ENCODE results near the gene C17orf100. TPM values are rescaled to one million over a fixed set of nuclear protein-coding genes. Genes with fewer than 3 reads are reported as not detected.

Gene C17orf100
- total RNA-seq, 1 donor from 2014 or later, result 3.2 TPM

GRCh38 chr17:6695051-6695450 lies 43.5 kb downstream of the C17orf100 start:
- H3K4me3 Mint-ChIP-seq (ENCODE audit: unreplicated experiment), result no peak overlapping the region
- no peaks in the 10 kb centered on the region for H3K36me3 Mint-ChIP-seq (ENCODE audit: unreplicated experiment)
- no peak overlapping the region for H3K27ac Mint-ChIP-seq (ENCODE audit: unreplicated experiment)
- no peaks in the 10 kb centered on the region for H3K9me3 Mint-ChIP-seq (ENCODE audit: unreplicated experiment)
- no peaks in the 10 kb centered on the region for H3K4me1 Mint-ChIP-seq (ENCODE audit: unreplicated experiment)
- DNase-seq (ENCODE audit: extremely low spot score, unreplicated experiment), result no peak
- no peak for TF ChIP-seq CTCF (IDR thresholded peaks at IDR 0.05)
- peaks cover 11% of the 10 kb centered on the region for H3K27me3 Mint-ChIP-seq (ENCODE audit: unreplicated experiment)

DNA sequence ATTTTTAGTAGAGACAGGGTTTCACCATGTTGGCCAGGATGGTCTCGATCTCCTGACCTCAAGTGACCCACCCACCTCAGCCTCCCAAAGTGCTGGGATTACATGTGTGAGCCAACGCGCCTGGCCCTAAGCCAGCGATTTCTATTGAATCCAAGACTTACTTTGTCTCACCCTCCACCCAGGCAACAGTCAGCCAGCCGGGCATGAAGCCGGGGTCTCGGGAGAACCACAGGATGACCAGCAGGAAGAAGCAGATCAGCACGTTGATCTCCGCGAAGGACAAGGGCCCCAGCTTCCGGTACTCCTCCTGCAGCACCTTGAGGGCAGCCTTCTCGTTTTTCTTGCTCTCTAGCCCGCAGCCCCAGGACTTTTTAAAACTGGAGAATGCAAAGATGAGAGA lies 44.0 kb downstream of the C17orf100 start:
- Mint-ChIP-seq H3K4me3 (ENCODE audit: unreplicated experiment) (no peak overlapping the region), H3K36me3 (ENCODE audit: unreplicated experiment) (no peaks in the 10 kb centered on the region), H3K9me3 (ENCODE audit: unreplicated experiment) (no peaks in the 10 kb centered on the region), H3K27me3 (ENCODE audit: unreplicated experiment) (peaks cover 12% of the 10 kb centered on the region), H3K4me1 (ENCODE audit: unreplicated experiment) (no peaks in the 10 kb centered on the region), H3K27ac (ENCODE audit: unreplicated experiment) (no peak overlapping the region)
- TF ChIP-seq CTCF (IDR thresholded peaks at IDR 0.05), result no peak
- DNase-seq (ENCODE audit: extremely low spot score, unreplicated experiment), result no peak

DNA sequence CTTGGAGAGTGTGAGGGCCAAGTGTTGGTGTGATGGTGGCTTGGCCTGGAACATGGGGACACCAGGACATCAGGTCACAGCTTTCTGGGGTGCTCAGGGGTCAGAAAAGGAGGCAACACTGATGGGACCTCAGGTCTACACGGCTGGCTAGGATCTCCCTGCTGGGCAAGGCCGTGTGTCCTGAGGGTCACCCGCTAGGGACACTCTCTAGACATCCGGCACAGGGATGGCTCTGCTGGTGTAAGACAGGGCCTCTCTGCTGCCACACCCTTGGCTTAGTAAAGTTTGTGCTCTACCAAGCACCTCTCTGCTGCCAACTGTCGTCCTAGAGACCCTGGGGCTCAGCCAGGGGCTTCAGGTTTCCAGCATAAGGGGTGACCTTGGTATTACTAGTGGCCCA lies 45.3 kb downstream of the C17orf100 start:
- TF ChIP-seq CTCF (IDR thresholded peaks at IDR 0.05), result no peak
- Mint-ChIP-seq H3K4me1 (ENCODE audit: unreplicated experiment) (no peaks in the 10 kb centered on the region), H3K36me3 (ENCODE audit: unreplicated experiment) (no peaks in the 10 kb centered on the region)

GRCh38 chr17:6698004-6698403 lies 46.4 kb downstream of the C17orf100 start:
- Mint-ChIP-seq H3K4me1 (ENCODE audit: unreplicated experiment) (no peaks in the 10 kb centered on the region), H3K36me3 (ENCODE audit: unreplicated experiment) (no peaks in the 10 kb centered on the region), H3K4me3 (ENCODE audit: unreplicated experiment) (no peak overlapping the region), H3K9me3 (ENCODE audit: unreplicated experiment) (no peaks in the 10 kb centered on the region), H3K27me3 (ENCODE audit: unreplicated experiment) (peaks cover 5% of the 10 kb centered on the region), H3K27ac (ENCODE audit: unreplicated experiment) (no peak overlapping the region)
- TF ChIP-seq CTCF (IDR thresholded peaks at IDR 0.05), result no peak
- DNase-seq (ENCODE audit: extremely low spot score, unreplicated experiment), result no peak

More for the DNA sequence above, 45.3 kb downstream of the C17orf100 start:
- no peak overlapping the region for H3K27ac Mint-ChIP-seq (ENCODE audit: unreplicated experiment)
- no peaks in the 10 kb centered on the region for H3K9me3 Mint-ChIP-seq (ENCODE audit: unreplicated experiment)
- no peak for DNase-seq (ENCODE audit: extremely low spot score, unreplicated experiment)
- H3K27me3 Mint-ChIP-seq (ENCODE audit: unreplicated experiment), result peaks cover 12% of the 10 kb centered on the region
- no peak overlapping the region for H3K4me3 Mint-ChIP-seq (ENCODE audit: unreplicated experiment)

DNA sequence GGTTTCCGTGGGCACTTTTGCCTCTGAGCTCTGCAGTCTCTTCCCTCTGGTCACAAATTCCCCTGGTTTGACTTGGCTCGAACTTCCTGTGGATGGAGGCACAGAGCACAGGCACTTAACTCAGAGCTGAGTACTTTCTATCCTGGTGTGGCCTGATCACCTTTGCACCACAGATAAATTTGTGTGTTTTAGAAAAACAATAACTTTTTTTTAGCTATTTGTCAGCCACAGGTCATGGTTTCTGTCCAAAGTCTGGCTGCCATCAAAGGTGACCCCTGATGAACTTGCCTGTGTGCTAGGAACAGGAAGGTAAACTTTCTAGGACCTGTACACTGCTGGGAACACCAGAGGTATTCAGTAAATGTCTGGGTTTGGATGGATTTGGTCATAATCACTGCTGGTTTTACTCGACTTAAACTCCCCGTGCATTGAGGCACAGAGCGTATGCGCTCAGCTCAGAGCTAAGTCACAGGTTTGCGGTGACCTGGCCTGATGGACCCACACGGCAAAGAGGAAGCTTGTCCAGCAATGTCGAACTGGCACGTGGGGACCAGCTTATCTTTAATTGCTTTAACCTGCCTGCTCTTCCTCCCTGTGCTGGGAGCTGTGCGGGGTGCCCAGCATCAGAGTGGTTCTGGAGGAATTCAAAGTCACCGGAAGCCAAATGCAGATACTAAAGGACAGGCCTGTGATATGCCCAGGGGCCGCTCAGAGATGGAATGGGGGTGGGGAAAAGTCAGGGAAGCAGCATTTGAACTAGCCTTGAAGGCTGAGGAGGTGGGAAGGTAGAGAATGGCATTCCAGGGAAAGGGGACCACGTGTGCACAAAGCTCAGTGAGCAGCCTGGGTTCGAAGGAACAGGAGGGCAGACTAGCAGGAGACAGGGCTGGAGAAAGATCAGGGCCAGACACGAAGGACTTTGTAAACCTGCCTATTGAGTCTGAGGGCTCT lies 48.7 kb downstream of the C17orf100 start:
- TF ChIP-seq CTCF (IDR thresholded peaks at IDR 0.05), result no peak
- peaks cover 2% of the 10 kb centered on the region for H3K27me3 Mint-ChIP-seq (ENCODE audit: unreplicated experiment)
- H3K4me1 Mint-ChIP-seq (ENCODE audit: unreplicated experiment), result no peaks in the 10 kb centered on the region
- H3K27ac Mint-ChIP-seq (ENCODE audit: unreplicated experiment), result no peak overlapping the region
- no peaks in the 10 kb centered on the region for H3K9me3 Mint-ChIP-seq (ENCODE audit: unreplicated experiment)
- H3K36me3 Mint-ChIP-seq (ENCODE audit: unreplicated experiment), result no peaks in the 10 kb centered on the region
- no peak overlapping the region for H3K4me3 Mint-ChIP-seq (ENCODE audit: unreplicated experiment)
- DNase-seq (ENCODE audit: extremely low spot score, unreplicated experiment), result no peak
